ENCODE measurements around the gene ALS2CL. TPM values are rescaled to one million over a fixed set of nuclear protein-coding genes. Genes with fewer than 3 reads are reported as not detected.
"Not testable (repeated sequence)": the region's sequence is repeated elsewhere in the genome, so short reads cannot be mapped to it uniquely, and the experiment has no call there.

The ALS2CL gene
- total RNA-seq, 1 experiment from 2014 or later = 67.5 TPM

GRCh38 chr3:46705751-46706552 is 12.5 kb upstream of the ALS2CL start:
- POLR2A ChIA-PET (ENCODE audit: unreplicated experiment) = interaction anchor here (0.6 kb wide), 2 partner anchors 189 to 274 kb away, joined by 5 to 7 read pairs; partner anchors contain the start of gene NBEAL2
- peak; percentile 68 to 73 for DNase-seq

GRCh38 chr3:46705022-46705530 is 11.6 kb upstream of the ALS2CL start:
- H3K27me3 ChIP-seq (ENCODE audit: insufficient read depth, low read depth) = no peaks in the 10 kb centered on the region

More at GRCh38 chr3:46705751-46706552, 12.5 kb upstream of the ALS2CL start:
- H3K4me1 ChIP-seq (replicated peaks; ENCODE audit: insufficient read depth) = peaks cover 16% of the 10 kb centered on the region
- TF ChIP-seq EZH2 (IDR thresholded peaks at IDR 0.05; ENCODE audit: low read depth) = no peak
- TF ChIP-seq CTCF (conservative IDR thresholded peaks at IDR 0.05) = no peak
- no peaks in the 10 kb centered on the region for H3K79me2 ChIP-seq (ENCODE audit: low read depth)
- no peak overlapping the region for H3K27ac ChIP-seq
- no peaks in the 10 kb centered on the region for H3K9me2 ChIP-seq (ENCODE audit: insufficient read depth)
- no peaks in the 10 kb centered on the region for H3K36me3 ChIP-seq (ENCODE audit: low read depth)
- H3K9me3 ChIP-seq (ENCODE audit: insufficient read depth, low read depth) = no peaks in the 10 kb centered on the region
- no peak overlapping the region for H2AFZ ChIP-seq
- H3F3A ChIP-seq (ENCODE audit: insufficient read depth, low read depth) = no peaks in the 10 kb centered on the region
- H3K4me3 ChIP-seq = no peak overlapping the region
- intact Hi-C loops (cut with micrococcal nuclease; ENCODE audit: unreplicated experiment) = loop anchor here (1.0 to 5.0 kb wide), 6 partner anchors 139 to 676 kb away; partner anchors contain the start of gene PTPN23
- CTCF ChIA-PET = interaction anchor here (0.6 to 1.8 kb wide), 4 partner anchors 15 to 203 kb away, joined by 3 to 9 read pairs (median 6); no protein-coding TSS in a partner anchor
- no TSS peak for BruUV-seq (replicated peaks)
- no peaks in the 10 kb centered on the region for H4K20me1 ChIP-seq (ENCODE audit: insufficient read depth)
- H3K4me2 ChIP-seq = peak overlapping the region; percentile 35
- no peaks in the 10 kb centered on the region for H3K27me3 ChIP-seq (ENCODE audit: insufficient read depth, low read depth)

GRCh38 chr3:46704346-46704745 is 10.9 kb upstream of the ALS2CL start:
- peaks cover 26% of the 10 kb centered on the region for H3K4me1 ChIP-seq (replicated peaks; ENCODE audit: insufficient read depth)
- H3F3A ChIP-seq (ENCODE audit: insufficient read depth, low read depth); POLR2A ChIA-PET (ENCODE audit: unreplicated experiment); H3K36me3 ChIP-seq (ENCODE audit: low read depth); H3K4me2 ChIP-seq; H3K27me3 ChIP-seq (ENCODE audit: insufficient read depth, low read depth); H3K79me2 ChIP-seq (ENCODE audit: low read depth); CTCF ChIA-PET; H3K9me3 ChIP-seq (ENCODE audit: insufficient read depth, low read depth); intact Hi-C loops (cut with micrococcal nuclease; ENCODE audit: unreplicated experiment); H3K27ac ChIP-seq; DNase-seq; H3K9me2 ChIP-seq (ENCODE audit: insufficient read depth); H2AFZ ChIP-seq; H3K4me3 ChIP-seq; BruUV-seq (replicated peaks); H4K20me1 ChIP-seq (ENCODE audit: insufficient read depth): not testable (repeated sequence)

More at GRCh38 chr3:46705022-46705530, 11.6 kb upstream of the ALS2CL start:
- Histone ChIP-seq H3K79me2 (ENCODE audit: low read depth) (no peaks in the 10 kb centered on the region), H4K20me1 (ENCODE audit: insufficient read depth) (no peaks in the 10 kb centered on the region), H3F3A (ENCODE audit: insufficient read depth, low read depth) (no peaks in the 10 kb centered on the region), H3K4me3 (no peak overlapping the region), H3K9me2 (ENCODE audit: insufficient read depth) (no peaks in the 10 kb centered on the region), H2AFZ (no peak overlapping the region), H3K27ac (no peak overlapping the region), H3K9me3 (ENCODE audit: insufficient read depth, low read depth) (no peaks in the 10 kb centered on the region), H3K4me2 (no peak overlapping the region), H3K36me3 (ENCODE audit: low read depth) (no peaks in the 10 kb centered on the region), H3K4me1 (replicated peaks; ENCODE audit: insufficient read depth) (peaks cover 18% of the 10 kb centered on the region)
- BruUV-seq (replicated peaks) = no TSS peak
- peak; percentile 90 for TF ChIP-seq CTCF (conservative IDR thresholded peaks at IDR 0.05)
- no peak for TF ChIP-seq EZH2 (IDR thresholded peaks at IDR 0.05; ENCODE audit: low read depth)
- intact Hi-C loops (cut with micrococcal nuclease; ENCODE audit: unreplicated experiment) = loop anchor here (1.0 to 5.0 kb wide), 6 partner anchors 140 to 677 kb away; partner anchors contain the start of gene PTPN23
- CTCF ChIA-PET = interaction anchor here (1.1 to 1.8 kb wide), 2 partner anchors 16 to 204 kb away, joined by 3 to 4 read pairs; no protein-coding TSS in a partner anchor
- DNase-seq = peak; percentile 60 to 78
- POLR2A ChIA-PET (ENCODE audit: unreplicated experiment) = no interaction called here

Data from PC-9 (cell line).